Activated CD8-positive, alpha-beta memory T cell treated with anti-CD3 and anti-CD28 coated beads for 48 hours (primary cell): ENCODE data around the gene KLK15.

ENCODE experiments used
- DNase-seq, 3 experiments: peaks; one replicate each; pipeline ENCODE4 v3.0.0-alpha.2; 2020; ENCODE audit warnings: low read depth in 2 of 3, low spot score in 2 of 3

The KLK15 gene

GRCh38 chr19:50777261-50777660, 56.1 kb downstream of the KLK15 start:
- DNase-seq, result no peak

- no peak for DNase-seq
Observed at GRCh38 chr19:50776131-50776530, 57.2 kb downstream of the KLK15 start.
